Measurements from ENCODE around the gene CSF1R. TPM values are rescaled to one million over a fixed set of nuclear protein-coding genes. Genes with fewer than 3 reads are reported as not detected.

Gene CSF1R
- total RNA-seq, 4 donors from 2014 or later = 12.3 to 58.0 (median 35.2) TPM

- peaks cover 0 to 76% of the 10 kb centered on the region in 2 donors for H3K36me3 ChIP-seq
- no peak overlapping the region for H3K4me3 ChIP-seq
- 85 to 91% methylated on average over 3 to 5 of the region's 10 CpGs for WGBS, 2 donors (ENCODE audit: low coverage in 1 of 2)
- no peak for TF ChIP-seq POLR2AphosphoS5 (IDR thresholded peaks at IDR 0.05)
- TF ChIP-seq EP300 (IDR thresholded peaks at IDR 0.05) = no peak
- TF ChIP-seq CTCF (IDR thresholded peaks at IDR 0.05) = no peak
- TF ChIP-seq POLR2A (IDR thresholded peaks at IDR 0.05) = no peak
- no peaks in the 10 kb centered on the region for H3K9me3 ChIP-seq
- H3K27me3 ChIP-seq = peaks cover 3% of the 10 kb centered on the region
- ATAC-seq = no peak
- H3K27ac ChIP-seq = no peak overlapping the region
- peaks cover 0 to 10% (median 3%) of the 10 kb centered on the region in 3 donors for H3K4me1 ChIP-seq
Measured at GRCh38 chr5:150116667-150117400, 30.5 kb upstream of the CSF1R start.

GRCh38 chr5:150114773-150115408 is 28.5 kb upstream of the CSF1R start:
- 50 to 73% methylated on average over 2 to 4 of the region's 8 CpGs for WGBS, 2 donors (ENCODE audit: low coverage in 1 of 2)
- Histone ChIP-seq H3K27me3 (peaks cover 3% of the 10 kb centered on the region), H3K27ac (no peak overlapping the region), H3K4me1 (peaks cover 0 to 10% (median 3%) of the 10 kb centered on the region in 3 donors), H3K9me3 (no peaks in the 10 kb centered on the region), H3K36me3 (peaks cover 0 to 57% of the 10 kb centered on the region in 2 donors), H3K4me3 (no peak overlapping the region)
- ATAC-seq = no peak
- TF ChIP-seq POLR2A (IDR thresholded peaks at IDR 0.05) (no peak), CTCF (IDR thresholded peaks at IDR 0.05) (no peak), EP300 (IDR thresholded peaks at IDR 0.05) (no peak), POLR2AphosphoS5 (IDR thresholded peaks at IDR 0.05) (no peak)

DNA sequence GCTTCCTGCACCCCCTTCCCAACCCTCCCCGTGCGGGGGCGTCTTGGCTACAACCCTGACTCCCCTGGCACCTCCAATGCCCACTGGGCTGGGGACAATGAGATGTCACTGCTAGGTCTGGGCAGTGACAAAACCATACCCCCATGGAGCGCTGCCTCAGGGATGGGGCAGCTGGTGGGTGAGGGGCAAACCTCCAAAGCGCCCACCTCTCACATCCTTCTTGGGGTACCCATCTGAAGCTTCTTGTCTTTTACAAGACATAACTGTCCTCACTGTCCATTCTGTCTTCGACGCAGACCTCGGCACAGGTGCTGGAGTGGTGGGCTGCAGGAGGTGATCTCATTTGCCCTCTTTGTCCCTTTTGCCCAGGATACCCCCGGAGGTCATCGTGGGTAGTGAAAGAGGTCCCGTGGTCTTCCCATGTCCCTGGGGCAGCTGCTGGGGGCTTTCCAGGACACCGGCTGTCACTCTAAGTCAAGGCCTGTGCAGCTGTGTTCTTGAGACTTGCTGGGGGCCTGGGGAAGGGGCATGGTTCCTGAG is 27.8 kb upstream of the CSF1R start:
- H3K9me3 ChIP-seq = no peaks in the 10 kb centered on the region
- TF ChIP-seq EP300 (IDR thresholded peaks at IDR 0.05) = no peak
- TF ChIP-seq CTCF (IDR thresholded peaks at IDR 0.05) = peak in 1 of 4 experiments; percentile 5

DNA sequence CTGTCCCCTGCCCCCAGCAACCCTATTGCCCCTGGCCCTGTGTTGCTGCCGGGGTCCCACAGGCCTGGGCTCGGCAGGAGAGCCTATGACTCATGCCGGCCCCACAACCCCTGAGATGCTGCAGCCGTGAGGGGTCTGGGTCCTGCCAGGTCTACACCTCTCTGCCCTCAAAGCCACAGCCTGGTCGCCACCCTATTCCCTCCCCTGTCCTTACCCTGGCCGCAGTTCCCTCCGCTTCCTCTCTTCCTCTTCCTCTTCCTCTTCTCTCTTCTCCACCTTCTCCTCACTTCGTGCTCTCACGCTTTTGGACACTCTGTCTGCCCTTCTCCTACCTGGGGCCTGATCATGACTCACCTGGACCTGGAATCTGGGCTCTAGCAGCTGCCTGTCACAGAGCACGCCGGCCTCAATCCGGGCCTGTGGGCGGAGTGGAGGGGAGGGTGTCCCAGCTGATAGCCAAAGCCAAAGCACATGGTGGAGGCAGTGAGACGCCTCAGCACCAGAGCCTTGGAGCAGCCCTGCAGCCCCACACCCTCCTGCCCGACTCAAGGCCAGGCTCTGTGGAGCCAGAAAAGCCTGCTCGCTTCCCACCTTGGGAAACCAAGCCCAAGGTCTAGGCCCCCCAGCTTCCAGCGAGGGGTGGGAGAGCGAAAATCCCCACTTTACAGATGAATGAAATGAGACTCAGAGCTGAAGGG is 26.8 kb upstream of the CSF1R start:
- peak overlapping the region in 3 of 4 donors; percentile 43 to 63 (median 46) for H3K27ac ChIP-seq
- no peaks in the 10 kb centered on the region for H3K9me3 ChIP-seq
- WGBS, 2 donors (ENCODE audit: low coverage in 1 of 2) = 80% methylated on average over 8 of the region's 18 CpGs; no CpG with 5 or more reads in 1 of the 2 donors
- peaks cover 0 to 40% of the 10 kb centered on the region in 2 donors for H3K36me3 ChIP-seq
- TF ChIP-seq POLR2A (IDR thresholded peaks at IDR 0.05) (no peak), CTCF (IDR thresholded peaks at IDR 0.05) (no peak), EP300 (IDR thresholded peaks at IDR 0.05) (no peak), POLR2AphosphoS5 (IDR thresholded peaks at IDR 0.05) (no peak)
- H3K4me1 ChIP-seq = peaks cover 0 to 10% (median 3%) of the 10 kb centered on the region in 3 donors
- peak; percentile 32 for ATAC-seq
- no peak overlapping the region for H3K4me3 ChIP-seq
- H3K27me3 ChIP-seq = peaks cover 3% of the 10 kb centered on the region

More for the DNA sequence above, 27.8 kb upstream of the CSF1R start:
- H3K4me1 ChIP-seq = peaks cover 0 to 10% (median 3%) of the 10 kb centered on the region in 3 donors
- WGBS, 2 donors (ENCODE audit: low coverage in 1 of 2) = 100% methylated on average over 2 of the region's 12 CpGs; no CpG with 5 or more reads in 1 of the 2 donors
- peaks cover 0 to 49% of the 10 kb centered on the region in 2 donors for H3K36me3 ChIP-seq
- H3K27me3 ChIP-seq = peaks cover 3% of the 10 kb centered on the region
- no peak overlapping the region for H3K27ac ChIP-seq
- no peak overlapping the region for H3K4me3 ChIP-seq
- ATAC-seq = no peak

All from gastroesophageal sphincter (tissue), 4 donors.